Mononuclear cell (primary cell): ENCODE data around the gene LONRF2. TPM values are rescaled to one million over a fixed set of nuclear protein-coding genes. Genes with fewer than 3 reads are reported as not detected.
"Not testable (repeated sequence)": the region's sequence is repeated elsewhere in the genome, so short reads cannot be mapped to it uniquely, and the experiment has no call there.

Source experiments
- H3K27me3 ChIP-seq: 2 replicates; pipeline ENCODE4 v1.6.0; 2011; ENCODE audit warnings: low read length, control low read depth; ENCODE audit not compliant: insufficient read depth
- H3K4me1 ChIP-seq: 2 replicates; pipeline ENCODE4 v1.5.1; 2011; ENCODE audit warnings: mild to moderate bottlenecking, low read length, control low read depth; ENCODE audit not compliant: insufficient read depth
- H3K4me3 ChIP-seq: 2 replicates; pipeline ENCODE4 v1.5.1; 2011; ENCODE audit warnings: mild to moderate bottlenecking, low read length, moderate library complexity
- H3K9me3 ChIP-seq: 2 replicates; pipeline ENCODE4 v1.5.1; 2011; ENCODE audit warnings: low read depth, mild to moderate bottlenecking, control low read depth, low read length
- total RNA-seq: library from RNA; depleted of rRNA; stranded (reverse); fragments of >200 nt; gene quantifications from one replicate; pipeline ENCODE4 v1.2.3, GENCODE V29; 2012

LONRF2 gene
- total RNA-seq, 1 donor = 0.10 TPM

- no peaks in the 10 kb centered on the region for H3K27me3 ChIP-seq
- H3K9me3 ChIP-seq = no peaks in the 10 kb centered on the region
- H3K4me3 ChIP-seq = no peak overlapping the region
- peaks cover 20% of the 10 kb centered on the region for H3K4me1 ChIP-seq
Observed at GRCh38 chr2:100257939-100258338, 64.4 kb downstream of the LONRF2 start.

GRCh38 chr2:100256849-100257248 is 65.5 kb downstream of the LONRF2 start:
- Histone ChIP-seq H3K4me1 (peaks cover 9% of the 10 kb centered on the region), H3K27me3 (no peaks in the 10 kb centered on the region), H3K9me3 (no peaks in the 10 kb centered on the region), H3K4me3 (no peak overlapping the region)

- Histone ChIP-seq H3K4me1 (peaks cover 5% of the 10 kb centered on the region), H3K9me3 (no peaks in the 10 kb centered on the region), H3K4me3 (no peak overlapping the region)
Observed at GRCh38 chr2:100256416-100256815, 65.9 kb downstream of the LONRF2 start.

GRCh38 chr2:100254646-100255210 is 67.6 kb downstream of the LONRF2 start:
- peaks cover 12% of the 10 kb centered on the region for H3K4me1 ChIP-seq

More at GRCh38 chr2:100256416-100256815, 65.9 kb downstream of the LONRF2 start:
- H3K27me3 ChIP-seq = no peaks in the 10 kb centered on the region

GRCh38 chr2:100253786-100254185 is 68.5 kb downstream of the LONRF2 start:
- Histone ChIP-seq H3K4me3 (no peak overlapping the region), H3K9me3 (no peaks in the 10 kb centered on the region), H3K27me3 (no peaks in the 10 kb centered on the region), H3K4me1 (peaks cover 19% of the 10 kb centered on the region)

More at GRCh38 chr2:100254646-100255210, 67.6 kb downstream of the LONRF2 start:
- no peaks in the 10 kb centered on the region for H3K27me3 ChIP-seq
- no peaks in the 10 kb centered on the region for H3K9me3 ChIP-seq
- no peak overlapping the region for H3K4me3 ChIP-seq

- Histone ChIP-seq H3K27me3 (no peaks in the 10 kb centered on the region), H3K4me1 (peaks cover 27% of the 10 kb centered on the region), H3K4me3 (no peak overlapping the region), H3K9me3 (no peaks in the 10 kb centered on the region)
Observed at GRCh38 chr2:100252811-100253698, 69.2 kb downstream of the LONRF2 start.

- Histone ChIP-seq H3K4me1 (peaks cover 45% of the 10 kb centered on the region), H3K9me3 (no peaks in the 10 kb centered on the region), H3K27me3 (no peaks in the 10 kb centered on the region), H3K4me3 (no peak overlapping the region)
Observed at GRCh38 chr2:100250645-100251044, 71.7 kb downstream of the LONRF2 start.

GRCh38 chr2:100248971-100249370 is 73.3 kb downstream of the LONRF2 start:
- no peaks in the 10 kb centered on the region for H3K27me3 ChIP-seq
- H3K4me3 ChIP-seq = no peak overlapping the region
- H3K4me1 ChIP-seq = peaks cover 53% of the 10 kb centered on the region
- no peaks in the 10 kb centered on the region for H3K9me3 ChIP-seq

- H3K27me3 ChIP-seq, H3K4me3 ChIP-seq, H3K9me3 ChIP-seq: not testable (repeated sequence)
- H3K4me1 ChIP-seq = peaks cover 57% of the 10 kb centered on the region
Observed at GRCh38 chr2:100248556-100248955, 73.7 kb downstream of the LONRF2 start.

GRCh38 chr2:100248044-100248330 is 74.3 kb downstream of the LONRF2 start:
- no peak overlapping the region for H3K4me3 ChIP-seq
- no peaks in the 10 kb centered on the region for H3K9me3 ChIP-seq
- H3K27me3 ChIP-seq = no peaks in the 10 kb centered on the region
- H3K4me1 ChIP-seq = peaks cover 63% of the 10 kb centered on the region

GRCh38 chr2:100247256-100248043 is 74.9 kb downstream of the LONRF2 start:
- no peaks in the 10 kb centered on the region for H3K27me3 ChIP-seq
- H3K9me3 ChIP-seq = no peaks in the 10 kb centered on the region
- peaks cover 68% of the 10 kb centered on the region for H3K4me1 ChIP-seq
- H3K4me3 ChIP-seq = no peak overlapping the region

- Histone ChIP-seq H3K4me1 (peaks cover 71% of the 10 kb centered on the region), H3K9me3 (no peaks in the 10 kb centered on the region), H3K4me3 (no peak overlapping the region), H3K27me3 (no peaks in the 10 kb centered on the region)
Observed at GRCh38 chr2:100246163-100247145, 75.8 kb downstream of the LONRF2 start.

- Histone ChIP-seq H3K4me1 (peaks cover 67% of the 10 kb centered on the region), H3K4me3 (no peak overlapping the region), H3K9me3 (no peaks in the 10 kb centered on the region), H3K27me3 (no peaks in the 10 kb centered on the region)
Observed at GRCh38 chr2:100245681-100246080, 76.6 kb downstream of the LONRF2 start.

GRCh38 chr2:100244881-100245605 is 77.3 kb downstream of the LONRF2 start:
- Histone ChIP-seq H3K9me3 (no peaks in the 10 kb centered on the region), H3K27me3 (no peaks in the 10 kb centered on the region), H3K4me3 (no peak overlapping the region), H3K4me1 (peaks cover 62% of the 10 kb centered on the region)
